GM21825 (cell line): ENCODE results near the gene SYT1.
"Not testable (repeated sequence)": the region's sequence is repeated elsewhere in the genome, so short reads cannot be mapped to it uniquely, and the experiment has no call there.

Source experiments
- ATAC-seq: cut with Tn5 transposase; IDR thresholded peaks from one replicate; pipeline ENCODE4 v1.9.1; 2021; ENCODE audit warnings: mild to moderate bottlenecking, moderate library complexity; ENCODE audit not compliant: unreplicated experiment

The SYT1 gene

DNA sequence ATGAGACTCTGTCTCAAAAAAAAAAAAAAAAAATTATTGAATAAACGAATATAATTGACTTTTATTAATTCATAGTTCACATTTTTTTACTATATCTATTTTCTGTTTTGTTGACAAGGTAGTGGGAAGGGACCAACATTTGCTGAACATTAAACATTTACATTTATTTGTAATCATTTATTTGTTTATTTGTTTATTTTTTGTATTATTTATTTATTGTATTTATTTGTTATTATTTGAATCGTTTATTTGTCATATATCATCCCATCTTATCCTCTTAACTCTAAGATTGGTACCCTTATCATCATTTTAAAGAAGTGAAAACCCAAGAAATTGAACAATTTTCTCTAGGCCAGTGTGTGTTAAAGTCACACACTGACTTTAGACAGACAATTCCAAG, 101.5 kb downstream of the SYT1 start:
- ATAC-seq = no peak

DNA sequence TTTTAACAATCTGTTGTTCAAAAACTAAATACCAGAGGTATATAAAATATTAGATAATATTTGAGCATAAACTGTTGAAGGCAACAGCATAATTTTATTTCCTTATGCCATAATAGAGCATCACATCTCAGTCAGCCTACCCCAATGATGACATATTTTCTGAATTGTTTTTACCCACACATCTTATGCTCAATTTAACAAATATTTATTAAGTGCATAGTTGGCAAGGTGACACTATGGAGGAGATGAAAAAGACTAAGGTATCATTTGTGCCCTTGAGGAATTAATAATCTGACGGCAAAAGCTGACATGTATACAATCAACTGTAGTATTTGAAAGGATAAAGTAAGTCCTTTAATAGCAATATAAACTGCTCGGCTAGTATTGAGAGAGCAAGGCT, 102.4 kb downstream of the SYT1 start:
- no peak for ATAC-seq

- ATAC-seq = no peak
Measured at GRCh38 chr12:78968226-78968625, 103.7 kb downstream of the SYT1 start.

DNA sequence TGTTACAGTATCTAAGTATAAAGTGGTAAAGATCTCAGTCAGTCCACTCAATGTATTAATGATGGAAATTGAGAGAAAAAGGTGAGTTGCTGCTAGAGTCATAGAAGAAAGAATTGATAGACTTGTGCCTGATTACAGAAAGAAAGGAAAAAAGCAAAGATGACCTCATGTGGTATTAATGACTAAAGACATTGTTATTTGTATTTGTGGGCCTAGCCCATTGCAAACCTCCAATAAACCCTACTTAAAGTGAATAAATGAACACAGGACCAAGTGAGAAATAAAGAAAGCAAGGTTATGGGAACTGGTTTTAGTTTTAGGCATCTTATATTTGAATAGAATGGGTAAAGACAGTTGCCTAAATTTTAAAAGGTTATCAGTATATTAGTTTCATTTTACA, 105.5 kb downstream of the SYT1 start:
- no peak for ATAC-seq

- ATAC-seq = no peak
Measured at GRCh38 chr12:78977304-78977867, 112.8 kb downstream of the SYT1 start.

DNA sequence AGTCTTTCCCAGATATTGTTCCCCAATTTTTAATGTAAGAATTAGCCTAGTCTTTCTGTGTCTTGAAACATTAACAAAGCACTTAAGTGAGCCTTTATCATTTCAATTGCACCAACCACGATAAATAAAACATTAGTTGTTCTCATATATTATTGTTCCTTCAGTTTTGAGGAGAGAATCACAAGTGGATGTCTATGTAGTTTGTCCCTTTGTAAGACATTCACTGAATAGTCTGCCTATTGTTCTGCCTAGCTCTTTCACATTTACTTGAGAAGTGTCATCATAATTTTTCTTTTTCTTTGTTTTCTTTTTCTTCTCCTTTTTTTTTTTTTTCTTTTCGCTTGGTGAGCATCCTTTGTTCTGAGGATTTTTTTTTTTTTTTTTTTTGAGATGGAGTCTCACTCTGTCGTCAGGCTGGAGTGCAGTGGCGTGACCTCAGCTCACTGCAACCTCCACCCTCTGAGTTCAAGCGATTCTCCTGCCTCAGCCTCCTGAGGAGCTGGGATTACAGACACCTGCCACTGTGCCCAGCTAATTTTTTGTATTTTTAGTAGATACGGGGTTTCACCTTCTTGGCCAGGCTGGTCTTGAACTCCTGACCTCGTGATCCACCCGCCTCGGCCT, 129.7 kb downstream of the SYT1 start:
- ATAC-seq = no peak

- no peak for ATAC-seq
Measured at GRCh38 chr12:79000501-79000900, 135.9 kb downstream of the SYT1 start.

DNA sequence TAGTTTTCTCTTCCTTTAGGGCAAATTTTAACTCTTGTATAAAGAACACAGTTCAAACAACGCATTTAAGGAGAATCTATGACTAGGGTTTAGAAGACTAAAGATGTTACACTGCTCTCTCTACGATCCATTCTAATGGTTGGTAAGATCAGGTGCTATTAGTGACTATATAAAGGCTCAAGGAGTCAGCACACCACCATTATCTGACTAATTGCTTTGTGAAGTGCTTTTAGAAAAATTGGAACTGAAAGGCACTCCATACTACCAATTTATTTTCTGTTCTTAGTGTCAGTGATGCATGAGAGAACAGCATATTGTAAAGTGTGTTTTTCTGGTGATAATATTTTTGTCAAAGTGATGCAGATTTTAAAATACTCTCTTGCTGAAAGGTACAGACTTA, 136.8 kb downstream of the SYT1 start:
- ATAC-seq = no peak

- no peak for ATAC-seq
Measured at GRCh38 chr12:79006306-79006705, 141.7 kb downstream of the SYT1 start.

GRCh38 chr12:79008591-79008990, 144.0 kb downstream of the SYT1 start:
- ATAC-seq = no peak

GRCh38 chr12:79012636-79013035, 148.1 kb downstream of the SYT1 start:
- ATAC-seq = no peak

DNA sequence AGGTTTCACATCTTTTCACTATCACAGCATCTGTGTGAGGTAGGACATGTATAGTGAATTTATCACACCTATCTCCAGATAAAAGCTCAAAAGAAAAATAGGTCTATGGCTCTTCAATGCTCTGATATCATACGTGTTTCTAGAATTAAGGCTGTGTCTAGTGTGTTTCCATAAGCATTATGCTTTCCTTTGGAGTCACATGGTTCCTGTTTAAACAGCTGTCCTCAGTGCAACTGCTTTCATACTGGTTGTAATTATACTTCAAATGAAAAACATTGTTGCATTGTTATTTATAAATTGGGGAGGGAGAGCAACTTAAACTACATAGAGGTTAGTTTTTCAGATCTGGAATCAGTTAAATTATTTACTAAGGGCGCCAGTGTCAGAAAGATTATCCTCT, 151.6 kb downstream of the SYT1 start:
- ATAC-seq = no peak

DNA sequence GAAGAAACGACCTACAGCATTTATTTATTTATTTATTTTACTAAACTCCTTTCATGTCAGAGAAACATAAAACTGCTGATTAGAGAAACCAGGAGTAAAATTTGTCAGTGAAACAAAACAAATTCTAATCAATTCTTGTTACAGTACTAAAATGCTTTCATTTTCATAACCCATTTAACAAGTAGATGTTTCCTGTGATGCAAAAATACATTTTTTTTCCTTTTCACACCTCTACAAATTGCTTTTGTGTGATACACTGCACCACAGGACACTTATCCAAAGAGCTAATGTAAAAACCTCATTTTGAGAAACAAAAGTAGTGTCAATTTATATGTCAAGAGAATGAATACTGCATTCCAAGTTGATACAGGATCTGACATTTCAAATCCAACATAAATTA, 155.1 kb downstream of the SYT1 start:
- no peak for ATAC-seq

DNA sequence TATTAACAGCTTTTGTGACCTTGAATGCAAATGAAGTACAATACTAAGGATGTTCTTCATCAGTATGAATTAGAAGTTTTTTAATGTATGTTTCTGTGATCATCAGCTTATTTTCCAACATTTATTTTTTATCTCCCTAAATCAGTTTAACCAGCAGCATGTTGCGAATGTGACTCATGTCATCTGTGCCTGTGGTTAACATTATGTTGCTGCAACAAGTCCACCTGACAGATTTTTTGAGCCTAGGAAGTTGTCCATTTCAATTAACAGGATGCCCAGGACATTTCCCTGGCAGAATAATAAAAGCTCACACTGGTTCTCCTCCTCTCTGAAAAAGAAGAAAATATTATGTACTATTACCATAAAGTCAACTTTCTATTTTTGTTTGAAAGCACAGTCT, 155.5 kb downstream of the SYT1 start:
- no peak for ATAC-seq

GRCh38 chr12:79021021-79021420, 156.4 kb downstream of the SYT1 start:
- ATAC-seq = no peak

DNA sequence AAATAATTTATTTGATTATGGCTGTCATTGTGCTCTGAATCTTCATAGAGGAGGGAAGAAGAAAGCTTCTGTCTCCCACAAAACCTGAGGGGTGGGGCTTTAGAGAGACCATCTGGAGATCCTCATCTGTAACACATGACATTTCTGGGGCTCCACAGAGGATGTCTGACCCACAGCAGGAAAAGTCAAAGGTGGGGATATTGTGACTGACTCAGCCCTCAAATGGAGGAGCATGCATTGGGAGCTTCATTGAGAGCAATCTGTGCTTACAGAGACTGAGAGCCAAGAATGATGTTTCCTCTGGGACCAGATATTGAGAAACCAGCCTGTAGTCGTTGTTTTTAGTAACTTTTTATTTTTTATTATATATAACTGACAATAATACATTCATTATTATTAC, 158.7 kb downstream of the SYT1 start:
- no peak for ATAC-seq

GRCh38 chr12:79023784-79024183, 159.2 kb downstream of the SYT1 start:
- no peak for ATAC-seq

- no peak for ATAC-seq
Measured at GRCh38 chr12:79033788-79034187, 169.2 kb downstream of the SYT1 start.

- not testable (repeated sequence) for ATAC-seq
Measured at GRCh38 chr12:79044748-79045147, 180.2 kb downstream of the SYT1 start.

DNA sequence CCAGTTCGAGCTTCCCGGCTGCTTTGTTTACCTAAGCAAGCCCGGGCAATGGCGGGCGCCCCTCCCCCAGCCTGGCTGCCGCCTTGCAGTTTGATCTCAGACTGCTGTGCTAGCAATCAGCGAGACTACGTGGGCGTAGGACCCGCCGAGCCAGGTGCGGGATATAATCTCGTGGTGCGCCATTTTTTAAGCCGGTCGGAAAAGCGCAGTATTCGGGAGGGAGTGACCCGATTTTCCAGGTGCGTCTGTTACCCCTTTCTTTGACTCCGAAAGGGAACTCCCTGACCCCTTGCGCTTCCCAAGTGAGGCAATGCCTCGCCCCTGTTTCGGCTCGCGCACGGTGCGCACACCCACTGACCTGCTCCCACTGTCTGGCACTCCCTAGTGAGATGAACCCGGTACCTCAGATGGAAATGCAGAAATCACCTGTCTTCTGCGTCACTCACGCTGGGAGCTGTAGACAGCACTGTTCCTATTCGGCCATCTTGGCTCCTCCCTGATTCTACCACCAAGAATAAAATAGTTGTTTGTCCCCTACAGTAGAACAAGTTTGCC, 180.7 kb downstream of the SYT1 start:
- not testable (repeated sequence) for ATAC-seq

GRCh38 chr12:79046021-79046420, 181.4 kb downstream of the SYT1 start:
- ATAC-seq = no peak

DNA sequence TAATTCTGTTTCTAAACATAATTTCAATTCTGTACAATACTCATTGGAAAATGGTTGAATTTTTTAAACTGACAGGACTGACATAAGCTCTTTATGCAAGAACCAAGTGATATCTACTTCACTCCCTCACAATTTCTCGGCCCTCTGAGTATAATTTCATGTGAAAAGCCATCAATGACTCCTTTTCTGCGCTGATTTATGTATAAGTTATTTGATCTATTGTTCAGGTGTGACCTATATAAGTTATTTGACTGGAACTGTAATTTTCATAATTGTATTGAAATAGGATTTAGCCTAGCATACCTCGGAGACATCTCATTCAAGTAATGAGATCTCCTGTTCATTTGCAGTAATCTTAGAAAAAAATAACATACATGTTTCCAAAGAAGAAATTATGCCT, 184.4 kb downstream of the SYT1 start:
- no peak for ATAC-seq

- no peak for ATAC-seq
Measured at GRCh38 chr12:79053394-79053793, 188.8 kb downstream of the SYT1 start.
